ENCODE data around the gene SLC9A3.

The SLC9A3 gene

DNA sequence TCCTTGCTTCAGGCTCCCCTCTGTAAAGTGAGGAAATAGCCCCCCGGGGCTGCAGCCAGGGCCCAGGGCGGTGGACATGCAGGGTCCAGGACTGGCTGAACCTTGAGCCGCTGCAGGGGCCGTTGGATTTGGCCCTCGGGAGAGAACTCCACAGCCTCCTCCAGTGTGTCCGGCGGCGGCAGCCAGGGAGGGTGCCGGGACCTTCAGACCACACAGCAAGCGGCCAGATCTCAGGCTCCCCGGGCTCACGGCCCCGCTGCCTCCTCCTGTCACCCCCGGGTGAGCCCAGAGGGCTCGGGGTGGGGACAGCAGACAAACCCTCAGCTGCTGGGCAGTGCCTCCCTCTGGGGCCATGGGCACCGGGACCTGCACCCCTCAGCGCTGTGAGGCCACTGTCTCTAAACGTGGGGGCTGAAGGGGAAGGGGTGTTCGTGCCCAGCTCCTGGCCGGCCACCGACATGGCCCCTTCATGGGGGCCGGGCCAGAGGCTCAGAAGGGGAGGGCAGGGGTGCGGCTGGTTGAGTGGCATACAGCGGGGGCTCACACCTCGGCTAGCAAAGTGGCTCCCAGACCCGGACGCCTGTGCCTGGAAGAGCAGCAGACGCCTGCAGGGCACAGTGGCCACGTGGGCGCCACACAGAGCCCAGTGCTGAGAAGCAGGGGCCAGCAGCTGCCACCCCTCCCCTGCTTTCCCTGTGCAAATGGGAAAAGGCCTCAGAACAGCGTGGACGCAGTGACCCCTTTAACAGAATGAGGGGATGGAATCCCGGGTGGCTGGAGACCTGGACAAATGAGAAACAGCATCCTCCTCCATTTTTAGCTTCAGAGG is 19.7 kb downstream of the SLC9A3 start:
- DNase-seq: no peak

DNA sequence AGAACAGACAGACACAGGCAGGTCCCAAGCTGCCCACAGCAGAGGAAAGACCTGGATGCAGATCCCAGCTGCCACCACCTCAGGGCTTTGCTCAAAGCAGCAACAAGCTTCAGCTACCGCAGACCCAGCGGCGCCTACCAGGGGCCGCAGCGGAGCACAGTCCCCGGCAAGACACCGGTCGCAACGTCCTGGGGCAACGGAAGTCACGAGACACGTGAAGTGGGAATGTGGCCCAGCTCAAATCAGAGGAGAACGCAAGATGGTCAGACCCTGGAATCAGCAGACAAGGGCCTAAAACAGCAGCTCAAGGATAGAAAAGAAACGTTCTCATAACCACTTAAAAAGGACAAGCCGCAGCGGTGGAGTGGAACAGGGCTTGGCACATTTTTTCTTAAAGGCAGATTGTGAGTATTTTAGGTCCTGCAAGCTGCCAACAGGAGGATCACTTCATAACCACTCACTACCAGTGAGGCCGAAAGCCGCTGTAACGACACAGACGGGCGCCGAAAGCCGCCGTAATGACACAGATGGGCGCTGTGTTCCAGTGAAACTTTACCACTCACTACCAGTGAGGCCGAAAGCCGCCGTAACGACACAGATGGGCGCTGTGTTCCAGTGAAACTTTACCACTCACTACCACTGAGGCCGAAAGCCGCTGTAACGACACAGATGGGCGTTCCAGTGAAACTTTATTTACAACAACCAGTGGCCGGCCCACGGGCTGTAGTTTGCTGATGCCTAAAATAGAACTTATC is 21.7 kb downstream of the SLC9A3 start:
- DNase-seq: peak; percentile 23

DNA sequence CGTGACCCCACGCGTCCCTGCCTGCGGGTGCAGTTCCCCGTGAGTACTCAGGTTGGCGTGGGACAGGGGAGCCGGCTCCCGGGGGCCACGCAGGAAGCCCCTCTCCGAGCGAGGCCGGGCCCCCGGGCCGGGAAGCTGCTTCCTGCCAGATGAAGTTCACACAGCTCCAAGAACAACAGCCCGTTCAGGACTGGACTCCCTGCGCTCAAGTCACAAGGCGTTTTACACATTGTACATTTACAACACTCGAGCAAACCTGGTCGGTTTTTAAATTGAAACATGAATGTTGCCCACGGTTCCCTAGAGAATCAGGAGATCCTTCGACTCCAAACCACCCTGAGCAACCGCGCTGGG is 22.4 kb downstream of the SLC9A3 start:
- DNase-seq: no peak

DNA sequence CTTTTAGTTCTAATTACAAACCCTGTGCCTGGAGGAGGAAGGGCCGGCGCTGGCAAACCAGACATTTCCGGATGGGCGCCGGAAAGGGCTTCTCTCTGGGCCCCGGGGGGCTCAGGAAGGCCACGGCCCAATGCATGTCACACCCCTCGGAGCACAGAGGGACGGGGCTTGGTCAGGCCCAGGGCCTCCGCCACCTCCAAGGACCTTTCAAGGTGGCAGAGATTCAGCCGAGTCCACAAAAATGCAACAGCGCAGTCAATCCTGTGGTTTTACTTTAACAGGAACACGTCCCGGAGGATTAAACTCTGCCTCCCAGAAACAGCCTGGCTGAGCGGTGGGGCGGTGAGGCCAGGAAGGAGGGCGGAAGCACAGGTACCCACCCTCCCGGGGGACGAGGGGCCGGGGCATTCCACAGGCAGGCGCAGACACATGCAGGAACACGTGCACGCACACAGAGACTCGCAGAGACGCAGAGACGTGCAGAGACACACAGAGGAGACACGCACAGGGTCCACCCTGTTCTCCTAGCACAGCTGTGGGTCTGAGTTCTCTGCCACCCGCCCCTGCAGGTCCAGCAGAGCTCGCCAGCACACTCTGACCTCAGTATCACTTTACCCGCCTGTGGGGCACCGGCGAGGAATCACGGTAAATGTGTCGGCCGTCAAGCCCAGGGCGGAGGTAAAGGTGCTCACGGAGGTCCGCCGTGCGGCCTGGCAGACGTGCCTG is 23.0 kb downstream of the SLC9A3 start:
- no peak for DNase-seq

GRCh38 chr5:500491-500890 is 23.8 kb downstream of the SLC9A3 start:
- no peak for DNase-seq

- no peak for DNase-seq
These were observed 24.7 kb downstream of the SLC9A3 start for GRCh38 chr5:499233-500209.

DNA sequence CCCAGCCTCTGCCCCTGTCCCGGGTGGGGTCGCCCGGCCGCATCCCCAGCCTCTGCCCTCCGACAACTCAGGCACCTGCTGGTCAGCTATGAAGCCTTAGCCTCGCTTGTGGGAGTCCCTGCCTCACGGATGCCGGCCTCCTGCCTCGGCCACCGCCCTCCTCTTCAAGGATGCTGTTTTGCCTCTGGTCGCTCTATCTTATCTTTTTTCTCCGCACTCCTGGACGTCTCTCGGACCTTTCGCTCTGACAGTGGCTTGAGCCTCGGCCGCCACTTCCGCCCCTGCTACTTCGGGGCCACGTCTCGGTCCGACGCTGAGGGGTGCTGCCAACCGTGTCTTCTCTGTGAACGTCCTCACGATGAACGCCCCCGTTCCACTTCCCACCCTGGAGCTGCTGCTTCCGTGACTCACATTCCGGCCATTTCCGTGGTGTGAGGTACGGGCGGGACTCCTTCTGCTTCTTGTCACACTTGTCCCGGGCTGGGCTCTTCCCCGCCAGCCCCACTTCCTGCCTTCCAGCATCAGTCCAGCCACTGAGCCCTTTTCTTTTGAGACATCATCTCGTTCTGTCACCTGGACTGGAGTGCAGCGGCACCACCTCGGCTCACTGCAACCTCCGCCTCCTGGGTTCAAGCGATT is 26.3 kb downstream of the SLC9A3 start:
- no peak for DNase-seq

GRCh38 chr5:497090-497700 is 27.1 kb downstream of the SLC9A3 start:
- DNase-seq: no peak

DNA sequence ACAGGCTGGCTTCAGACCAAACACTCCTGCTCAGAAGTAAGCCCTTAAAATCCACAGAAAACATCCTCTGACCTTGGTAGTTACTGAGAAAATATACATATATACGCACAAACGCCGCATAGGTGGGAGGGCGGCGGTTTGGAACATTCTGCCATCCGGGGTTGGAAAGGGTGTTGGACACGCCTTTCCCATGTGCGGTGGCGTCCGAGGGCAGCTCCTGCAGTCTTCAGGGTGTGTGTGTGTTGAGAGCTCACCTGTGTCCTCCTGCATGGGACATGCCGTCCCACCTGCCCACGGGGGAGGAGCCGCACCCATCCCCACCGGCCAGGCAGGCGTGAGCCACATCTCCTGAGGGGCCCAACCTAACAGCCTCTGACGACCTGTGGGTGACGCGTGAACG is 28.2 kb downstream of the SLC9A3 start:
- no peak for DNase-seq

DNA sequence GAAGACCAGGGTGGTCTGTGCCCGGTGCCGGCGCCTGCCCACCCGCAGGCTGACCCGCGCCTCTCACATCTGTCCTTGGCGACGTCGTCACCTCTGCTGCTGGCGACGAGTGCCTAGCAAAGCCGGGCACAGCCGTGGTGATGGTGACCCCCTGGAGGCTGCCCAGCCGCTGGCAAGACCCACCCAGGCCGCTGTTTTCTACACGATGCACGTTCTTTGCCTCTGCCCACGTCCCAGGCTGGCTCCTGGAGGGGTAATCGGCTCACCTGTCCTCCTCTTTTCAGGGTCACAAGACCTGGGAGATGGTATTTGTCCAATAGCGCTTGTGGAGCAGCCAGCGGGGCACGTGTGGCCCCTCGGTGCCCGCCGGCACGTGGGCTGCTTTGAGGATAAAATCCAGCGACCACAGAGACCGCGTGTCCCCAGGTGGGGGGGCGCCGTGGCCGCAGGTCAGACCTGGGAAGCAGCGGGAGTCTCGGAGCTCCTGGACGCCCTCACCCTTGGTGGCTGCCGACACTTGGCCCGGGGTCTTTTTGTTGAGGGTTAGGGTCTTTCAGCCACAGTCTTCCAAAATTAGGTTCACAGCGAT is 29.5 kb downstream of the SLC9A3 start:
- no peak for DNase-seq

GRCh38 chr5:493758-494157 is 30.5 kb downstream of the SLC9A3 start:
- DNase-seq: no peak

- DNase-seq: no peak
These were observed 31.0 kb downstream of the SLC9A3 start for GRCh38 chr5:493119-493701.

DNA sequence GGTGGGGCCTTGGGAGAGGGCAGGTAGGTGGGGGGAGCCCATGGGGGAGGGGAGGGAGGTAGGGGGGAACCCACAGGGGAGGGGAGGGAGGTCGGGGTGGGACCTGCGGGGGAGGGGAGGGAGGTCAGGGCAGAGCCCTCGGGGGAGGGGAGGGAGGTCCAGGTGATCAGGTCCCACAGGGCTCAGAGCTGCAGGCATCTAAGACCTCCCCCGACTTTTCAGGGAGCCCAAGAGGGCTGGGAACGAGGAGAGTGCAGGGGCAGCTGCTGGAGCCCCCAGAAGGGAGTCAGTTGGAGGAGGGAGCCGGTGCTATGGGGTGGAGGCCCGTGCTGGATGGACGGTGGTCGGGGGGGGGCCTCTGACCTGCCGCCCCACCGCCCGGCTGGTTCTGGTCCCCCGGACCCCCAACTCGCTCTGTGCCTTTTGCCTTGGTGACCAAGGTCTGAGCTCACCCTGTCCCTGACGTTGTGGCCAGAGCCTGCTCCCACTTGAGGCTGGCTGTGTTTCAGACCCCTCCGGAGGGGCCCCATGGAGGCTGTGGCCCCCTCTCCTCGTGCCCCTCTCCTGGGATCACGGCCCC is 31.8 kb downstream of the SLC9A3 start:
- DNase-seq: no peak

- no peak for DNase-seq
These were observed 32.4 kb downstream of the SLC9A3 start for GRCh38 chr5:491856-492155.

GRCh38 chr5:491119-491855 is 33.0 kb downstream of the SLC9A3 start:
- DNase-seq: no peak

GRCh38 chr5:490116-491106 is 33.8 kb downstream of the SLC9A3 start:
- DNase-seq: no peak

DNA sequence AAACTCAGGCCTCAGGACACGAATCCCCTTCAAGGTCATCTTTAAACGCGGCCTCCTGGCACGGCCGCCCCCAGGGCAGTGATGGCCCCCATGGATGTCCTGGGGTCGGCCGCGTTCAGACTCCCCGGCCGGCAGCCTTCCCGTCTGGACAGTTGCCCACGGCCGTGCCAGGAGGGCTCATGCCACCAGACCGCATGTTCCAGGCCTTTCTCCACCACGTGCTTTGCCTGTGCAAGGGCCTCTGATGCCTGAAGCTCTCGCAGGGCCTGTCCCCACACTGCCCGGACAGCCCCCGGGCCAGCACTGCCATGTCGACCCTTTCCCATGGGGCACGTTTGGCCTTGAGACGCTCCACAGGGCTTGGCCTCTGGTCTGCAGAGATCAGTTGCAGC is 34.6 kb downstream of the SLC9A3 start:
- DNase-seq: no peak
